ENCODE results near the gene FAM180B.

FAM180B gene

DNA sequence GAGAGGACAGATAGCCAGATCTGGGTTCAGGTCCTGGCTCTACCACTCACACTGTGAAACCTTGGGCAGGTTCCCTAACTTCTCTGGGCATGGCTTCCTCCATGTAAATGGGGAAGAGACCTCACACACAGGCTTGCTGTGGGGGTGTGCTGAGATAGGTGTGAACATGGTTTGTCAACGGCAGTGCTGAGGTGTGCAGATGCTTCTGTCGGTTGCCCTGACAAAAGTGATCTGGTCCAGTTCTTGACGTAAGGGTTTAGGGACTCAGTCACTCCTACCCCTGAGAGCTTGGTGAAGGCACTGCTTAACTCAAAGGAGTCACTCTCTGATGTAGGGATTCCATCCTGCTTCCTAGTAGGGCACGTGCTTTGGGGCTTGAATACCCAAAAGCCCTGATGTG is 5.8 kb downstream of the FAM180B start:
- no peak overlapping the region for H3K4me3 ChIP-seq (ENCODE audit: low read depth, low read length)
- no peaks in the 10 kb centered on the region for H3K4me1 ChIP-seq (ENCODE audit: control insufficient read depth, insufficient read depth, low read length)
- no peak for TF ChIP-seq ZNF621 (tag by site-specific recombination; IDR thresholded peaks at IDR 0.05)
- TF ChIP-seq ZNF37A (tag by site-specific recombination; IDR thresholded peaks at IDR 0.05), result no peak
- TF ChIP-seq GLI2 (tag by site-specific recombination; IDR thresholded peaks at IDR 0.05; ENCODE audit: borderline replicate concordance, low read depth), result no peak
- no peak for TF ChIP-seq ZNF155 (tag by site-specific recombination; IDR thresholded peaks at IDR 0.05)
- no peak for TF ChIP-seq KLF9 (tag by site-specific recombination; IDR thresholded peaks at IDR 0.05; ENCODE audit: low read depth)
- TF ChIP-seq ZNF48 (tag by site-specific recombination; IDR thresholded peaks at IDR 0.05), result no peak
- TF ChIP-seq, protein P1, sequence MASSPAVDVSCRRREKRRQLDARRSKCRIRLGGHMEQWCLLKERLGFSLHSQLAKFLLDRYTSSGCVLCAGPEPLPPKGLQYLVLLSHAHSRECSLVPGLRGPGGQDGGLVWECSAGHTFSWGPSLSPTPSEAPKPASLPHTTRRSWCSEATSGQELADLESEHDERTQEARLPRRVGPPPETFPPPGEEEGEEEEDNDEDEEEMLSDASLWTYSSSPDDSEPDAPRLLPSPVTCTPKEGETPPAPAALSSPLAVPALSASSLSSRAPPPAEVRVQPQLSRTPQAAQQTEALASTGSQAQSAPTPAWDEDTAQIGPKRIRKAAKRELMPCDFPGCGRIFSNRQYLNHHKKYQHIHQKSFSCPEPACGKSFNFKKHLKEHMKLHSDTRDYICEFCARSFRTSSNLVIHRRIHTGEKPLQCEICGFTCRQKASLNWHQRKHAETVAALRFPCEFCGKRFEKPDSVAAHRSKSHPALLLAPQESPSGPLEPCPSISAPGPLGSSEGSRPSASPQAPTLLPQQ (tag by site-specific recombination; IDR thresholded peaks at IDR 0.05), result no peak
- TF ChIP-seq ZNF350 (tag by site-specific recombination; IDR thresholded peaks at IDR 0.05), result no peak
- TF ChIP-seq, protein P2, sequence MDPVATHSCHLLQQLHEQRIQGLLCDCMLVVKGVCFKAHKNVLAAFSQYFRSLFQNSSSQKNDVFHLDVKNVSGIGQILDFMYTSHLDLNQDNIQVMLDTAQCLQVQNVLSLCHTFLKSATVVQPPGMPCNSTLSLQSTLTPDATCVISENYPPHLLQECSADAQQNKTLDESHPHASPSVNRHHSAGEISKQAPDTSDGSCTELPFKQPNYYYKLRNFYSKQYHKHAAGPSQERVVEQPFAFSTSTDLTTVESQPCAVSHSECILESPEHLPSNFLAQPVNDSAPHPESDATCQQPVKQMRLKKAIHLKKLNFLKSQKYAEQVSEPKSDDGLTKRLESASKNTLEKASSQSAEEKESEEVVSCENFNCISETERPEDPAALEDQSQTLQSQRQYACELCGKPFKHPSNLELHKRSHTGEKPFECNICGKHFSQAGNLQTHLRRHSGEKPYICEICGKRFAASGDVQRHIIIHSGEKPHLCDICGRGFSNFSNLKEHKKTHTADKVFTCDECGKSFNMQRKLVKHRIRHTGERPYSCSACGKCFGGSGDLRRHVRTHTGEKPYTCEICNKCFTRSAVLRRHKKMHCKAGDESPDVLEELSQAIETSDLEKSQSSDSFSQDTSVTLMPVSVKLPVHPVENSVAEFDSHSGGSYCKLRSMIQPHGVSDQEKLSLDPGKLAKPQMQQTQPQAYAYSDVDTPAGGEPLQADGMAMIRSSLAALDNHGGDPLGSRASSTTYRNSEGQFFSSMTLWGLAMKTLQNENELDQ (tag by site-specific recombination; IDR thresholded peaks at IDR 0.05; ENCODE audit: low read depth), result no peak
- TF ChIP-seq ZNF654 (tag by site-specific recombination; IDR thresholded peaks at IDR 0.05; ENCODE audit: low read depth), result no peak
- TF ChIP-seq PRDM1 (tag by site-specific recombination; IDR thresholded peaks at IDR 0.05), result no peak
- ChIA-PET POLR2A (no interaction called here), CTCF (interaction anchor here (0.6 kb wide), 1 partner anchor 519 kb away, joined by 4 read pairs; no protein-coding TSS in a partner anchor)
- H3K36me3 ChIP-seq (ENCODE audit: control insufficient read depth in 2 of 2, insufficient read depth in 1 of 2, low read length in 2 of 2), result no peaks in the 10 kb centered on the region
- H3K9me3 ChIP-seq (ENCODE audit: control insufficient read depth, insufficient read depth, low read depth, low read length), result no peaks in the 10 kb centered on the region
- H3K27ac ChIP-seq (ENCODE audit: extremely low read depth, low read depth, low read length), result no peak overlapping the region

DNA sequence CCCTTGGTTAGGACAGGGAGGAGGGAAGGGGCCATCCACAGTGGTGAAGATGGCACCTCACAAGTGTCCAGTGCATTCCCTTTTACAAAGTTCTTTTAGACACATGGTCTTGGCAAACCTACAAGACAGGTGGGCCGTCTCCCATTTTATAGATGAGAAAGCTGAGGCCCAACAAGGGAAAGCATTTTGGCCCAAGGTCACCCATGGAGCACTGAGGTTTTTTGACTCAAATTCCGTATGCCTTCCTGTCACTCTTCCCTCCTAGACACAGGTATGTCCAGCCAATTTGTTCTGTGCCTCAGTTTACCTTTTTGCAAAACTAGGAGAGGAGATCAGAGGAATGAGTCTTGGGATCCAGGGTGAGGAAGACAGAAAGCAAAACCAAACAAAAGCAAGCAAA is 6.5 kb downstream of the FAM180B start:
- TF ChIP-seq ZNF623 (tag by site-specific recombination; IDR thresholded peaks at IDR 0.05) (no peak), ZSCAN23 (tag by site-specific recombination; IDR thresholded peaks at IDR 0.05) (no peak)
- TF ChIP-seq, protein P3, sequence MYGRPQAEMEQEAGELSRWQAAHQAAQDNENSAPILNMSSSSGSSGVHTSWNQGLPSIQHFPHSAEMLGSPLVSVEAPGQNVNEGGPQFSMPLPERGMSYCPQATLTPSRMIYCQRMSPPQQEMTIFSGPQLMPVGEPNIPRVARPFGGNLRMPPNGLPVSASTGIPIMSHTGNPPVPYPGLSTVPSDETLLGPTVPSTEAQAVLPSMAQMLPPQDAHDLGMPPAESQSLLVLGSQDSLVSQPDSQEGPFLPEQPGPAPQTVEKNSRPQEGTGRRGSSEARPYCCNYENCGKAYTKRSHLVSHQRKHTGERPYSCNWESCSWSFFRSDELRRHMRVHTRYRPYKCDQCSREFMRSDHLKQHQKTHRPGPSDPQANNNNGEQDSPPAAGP (tag by site-specific recombination; IDR thresholded peaks at IDR 0.05), result no peak
- H3K9me3 ChIP-seq (ENCODE audit: control insufficient read depth, insufficient read depth, low read depth, low read length), result no peaks in the 10 kb centered on the region
- POLR2A ChIA-PET, result no interaction called here
- CTCF ChIA-PET, result interaction anchor here (0.6 kb wide), 2 partner anchors 28 to 518 kb away, joined by 3 to 4 read pairs; no protein-coding TSS in a partner anchor
- H3K36me3 ChIP-seq (ENCODE audit: control insufficient read depth in 2 of 2, insufficient read depth in 1 of 2, low read length in 2 of 2), result no peaks in the 10 kb centered on the region
- no peak overlapping the region for H3K4me3 ChIP-seq (ENCODE audit: low read depth, low read length)
- H3K27ac ChIP-seq (ENCODE audit: extremely low read depth, low read depth, low read length), result no peak overlapping the region
- H3K4me1 ChIP-seq (ENCODE audit: control insufficient read depth, insufficient read depth, low read length), result no peaks in the 10 kb centered on the region

DNA sequence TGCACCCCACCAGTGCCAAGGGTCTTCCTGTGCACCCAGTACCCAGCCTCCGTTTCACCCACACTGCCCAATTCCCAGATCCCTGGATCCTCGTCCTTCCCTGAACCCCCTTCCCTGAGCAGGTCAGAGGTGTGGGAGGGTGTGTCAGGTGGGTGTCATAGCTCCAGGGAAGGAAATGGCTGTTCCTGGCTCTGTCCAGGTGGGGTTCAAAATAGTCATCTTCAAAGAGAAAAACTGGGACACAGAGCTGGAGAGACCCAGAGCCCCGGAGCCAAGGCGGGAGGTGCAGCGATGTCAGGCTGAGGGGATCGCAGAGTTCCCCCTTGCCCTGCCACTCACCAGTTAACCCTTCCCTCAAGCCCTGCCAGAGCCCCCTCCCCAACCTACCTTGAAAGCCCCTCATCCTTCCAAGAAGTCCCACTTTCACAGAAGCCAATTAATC is 7.0 kb downstream of the FAM180B start:
- POLR2A ChIA-PET, result no interaction called here
- Histone ChIP-seq H3K4me1 (ENCODE audit: control insufficient read depth, insufficient read depth, low read length) (no peaks in the 10 kb centered on the region), H3K9me3 (ENCODE audit: control insufficient read depth, insufficient read depth, low read depth, low read length) (no peaks in the 10 kb centered on the region), H3K27ac (ENCODE audit: extremely low read depth, low read depth, low read length) (no peak overlapping the region), H3K36me3 (ENCODE audit: control insufficient read depth in 2 of 2, insufficient read depth in 1 of 2, low read length in 2 of 2) (no peaks in the 10 kb centered on the region), H3K4me3 (ENCODE audit: low read depth, low read length) (peak overlapping the region; percentile 44)
- TF ChIP-seq FEZF1 (tag by site-specific recombination; IDR thresholded peaks at IDR 0.05), result no peak
- TF ChIP-seq ZNF335 (tag by site-specific recombination; conservative IDR thresholded peaks at IDR 0.05), result peak; percentile 27; the same call in 1 of the 2 replicates
- TF ChIP-seq ZNF48 (tag by site-specific recombination; IDR thresholded peaks at IDR 0.05), result no peak
- peak; percentile 81; the same call in 1 of the 2 replicates for TF ChIP-seq ZBTB17 (tag by site-specific recombination; IDR thresholded peaks at IDR 0.05)
- CTCF ChIA-PET, result interaction anchor here (1.3 kb wide), 1 partner anchor 24 kb away, joined by 3 read pairs; no protein-coding TSS in a partner anchor

Measured in HEK293 (cell line).